Breast epithelium (tissue), 3 donors: Measurements from ENCODE around the gene IMMP2L.

ENCODE experiments used
- CTCF ChIP-seq, 3 donors: fragments of 450-650 bp; IDR thresholded peaks; one replicate each; pipeline ENCODE4 v1.5.1; 2016 to 2017; ENCODE audit warnings: antibody characterized with exemption in 3 of 3, mild to moderate bottlenecking in 3 of 3, moderate library complexity in 3 of 3
- POLR2A ChIP-seq: fragments of 450-650 bp; IDR thresholded peaks from one replicate; pipeline ENCODE4 v1.6.1; 2016; ENCODE audit warnings: antibody characterized with exemption, mild to moderate bottlenecking, moderate library complexity
- POLR2AphosphoS5 ChIP-seq, 3 donors: sonication (generic); formaldehyde crosslinking; IDR thresholded peaks; one replicate each; pipeline ENCODE4 v1.6.1; 2017; ENCODE audit warnings: antibody characterized with exemption in 3 of 3

DNA sequence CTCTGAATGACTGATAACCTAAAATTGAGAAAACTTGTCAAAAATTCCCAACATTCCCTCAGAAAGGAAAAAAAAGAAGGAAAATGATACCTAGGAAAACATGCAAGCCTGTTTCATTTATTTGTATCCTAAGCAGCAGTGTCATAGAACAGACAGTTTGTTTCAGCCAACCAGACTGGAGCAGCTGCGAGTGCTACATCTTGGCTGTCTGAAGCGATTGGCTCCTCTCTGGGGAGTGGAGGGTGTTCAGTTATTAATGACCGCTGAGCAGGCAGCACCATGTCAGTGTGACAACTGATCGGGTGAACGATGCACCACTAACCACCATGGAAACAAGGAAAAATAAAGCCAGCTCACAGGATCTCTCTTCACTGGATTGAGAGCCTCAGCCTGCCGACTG lies 471.4 kb downstream of the IMMP2L start, which contains the start of gene LRRN3:
- TF ChIP-seq POLR2A: no peak
- no peak for TF ChIP-seq CTCF (IDR thresholded peaks at IDR 0.05)
- no peak for TF ChIP-seq POLR2AphosphoS5 (IDR thresholded peaks at IDR 0.05)
